ENCODE results near the gene HMHB1. TPM values are rescaled to one million over a fixed set of nuclear protein-coding genes. Genes with fewer than 3 reads are reported as not detected.

HMHB1 gene
- total RNA-seq, 1 experiment from 2014 or later, result not detected

DNA sequence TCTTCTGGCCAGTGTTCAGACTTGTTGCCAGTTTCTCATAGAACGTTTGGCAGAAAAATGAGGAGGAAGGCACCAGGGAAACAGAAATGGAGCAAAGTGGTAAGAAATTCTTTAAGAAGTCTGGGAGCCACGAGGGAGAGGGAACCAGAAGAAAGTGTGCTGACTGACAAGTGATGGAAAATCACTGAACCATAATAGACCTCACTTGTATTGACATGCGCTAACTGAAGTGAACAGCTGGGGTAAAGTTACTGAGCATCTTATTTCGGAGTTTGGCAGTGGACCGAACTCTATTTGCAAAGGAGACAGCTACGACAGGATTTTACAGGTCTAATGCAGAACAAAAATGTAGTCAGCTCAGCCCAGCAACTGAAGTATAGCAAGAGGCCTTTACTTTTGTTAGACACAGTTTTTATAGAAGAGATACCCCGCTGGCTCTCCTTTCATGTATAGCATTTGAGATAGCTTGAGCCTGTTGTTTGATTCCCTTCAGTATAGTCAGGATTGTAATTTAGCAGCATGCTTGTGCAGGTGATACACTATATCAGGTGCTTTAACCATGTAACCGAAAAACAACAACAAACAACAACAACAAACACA, 53.6 kb downstream of the HMHB1 start:
- DNase-seq (ENCODE audit: low read depth), result no peak
